LHCN-M2 (cell line): ENCODE measurements around the gene NF1. TPM values are rescaled to one million over a fixed set of nuclear protein-coding genes. Genes with fewer than 3 reads are reported as not detected.
A peak's percentile ranks its signal among the peaks of the same experiment; 100 is the strongest.
"Not testable (repeated sequence)": the region's sequence is repeated elsewhere in the genome, so short reads cannot be mapped to it uniquely, and the experiment has no call there.

ENCODE experiments used
- DNase-seq: peaks from one replicate; pipeline ENCODE4 v3.0.0-alpha.2; 2012; ENCODE audit warnings: low read depth
- total RNA-seq: library from RNA; depleted of rRNA; stranded (reverse); fragments of >200 nt; gene quantifications from 2 replicates; pipeline ENCODE4 v1.2.3, GENCODE V29; 2014

NF1 gene
- total RNA-seq, 1 experiment from 2014 or later: 27.3 TPM

DNA sequence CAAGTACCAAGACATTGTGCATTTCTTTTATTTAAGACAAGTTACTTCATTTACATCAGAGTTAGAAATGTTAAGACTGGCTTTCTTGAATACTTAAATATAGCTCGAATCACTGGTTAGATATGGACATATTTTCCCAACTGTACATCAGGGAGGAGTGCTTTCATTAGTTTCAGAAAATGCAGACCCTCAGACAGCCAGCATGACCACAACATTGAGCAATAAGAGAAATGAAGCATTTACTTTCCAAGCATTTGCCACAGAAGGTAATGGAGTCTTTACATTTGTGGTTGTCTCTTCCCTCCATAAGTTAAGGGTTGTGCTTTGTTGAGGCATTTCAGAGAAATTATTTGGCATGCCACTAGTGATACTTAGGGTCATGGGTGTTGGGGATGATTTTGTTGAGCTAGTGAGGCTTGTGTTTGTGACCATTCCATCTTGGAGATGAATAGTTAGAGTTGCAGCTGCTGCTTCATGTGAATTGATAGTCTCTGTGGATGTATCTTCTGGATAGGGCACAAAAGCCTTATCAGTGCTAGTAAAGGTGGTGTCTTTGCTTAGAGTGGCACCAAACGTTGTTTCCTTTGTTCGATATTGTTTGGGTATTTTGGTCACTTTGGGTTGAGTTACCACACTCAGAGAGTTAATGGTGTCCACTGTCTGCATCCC, 200.2 kb downstream of the NF1 start:
- DNase-seq: no peak

DNA sequence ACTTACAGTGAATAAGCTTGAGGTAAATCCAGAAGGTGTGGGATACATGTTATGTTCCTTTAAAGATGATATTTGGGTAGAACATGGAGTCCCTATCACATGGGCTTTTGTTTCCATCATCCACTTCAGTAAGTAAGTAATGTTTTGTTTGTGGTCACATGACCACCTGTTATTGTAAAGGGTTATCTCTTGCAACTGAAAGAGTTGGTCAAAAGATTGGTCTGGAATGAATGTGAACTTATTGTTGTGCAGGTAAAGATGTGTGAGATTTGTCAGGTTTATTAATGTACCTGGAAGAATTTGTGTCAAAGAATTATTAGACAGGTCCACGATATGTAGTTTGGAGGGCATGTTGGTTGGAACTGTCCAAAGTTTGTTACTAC, 200.7 kb downstream of the NF1 start:
- DNase-seq: no peak

GRCh38 chr17:31296142-31296541, 201.4 kb downstream of the NF1 start:
- no peak for DNase-seq

GRCh38 chr17:31297090-31297489, 202.3 kb downstream of the NF1 start, which contains the start of gene OMG:
Gene OMG, minus strand, starts transcription at chr17:31297239. Its CDS starts 908 bp downstream, at chr17:31296331.
- no peak for DNase-seq

DNA sequence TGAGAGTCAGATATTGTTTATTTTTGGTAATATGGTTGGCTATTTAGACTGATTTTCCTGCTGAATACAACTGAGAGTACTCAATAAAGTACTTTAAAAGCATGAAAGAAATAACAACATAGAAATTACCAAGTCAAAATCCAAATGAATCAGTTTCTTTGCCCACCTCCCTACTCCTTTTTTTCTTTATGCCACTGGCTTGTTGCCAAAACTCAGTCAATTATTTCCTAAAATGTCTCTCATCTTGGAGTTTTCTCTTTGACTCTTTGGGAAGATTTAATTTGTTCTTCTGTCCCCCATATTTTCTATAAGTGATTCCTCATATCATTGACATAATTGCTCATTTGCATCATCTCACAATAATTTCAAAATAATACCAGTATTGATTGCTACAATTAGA, 204.8 kb downstream of the NF1 start:
- DNase-seq: no peak

DNA sequence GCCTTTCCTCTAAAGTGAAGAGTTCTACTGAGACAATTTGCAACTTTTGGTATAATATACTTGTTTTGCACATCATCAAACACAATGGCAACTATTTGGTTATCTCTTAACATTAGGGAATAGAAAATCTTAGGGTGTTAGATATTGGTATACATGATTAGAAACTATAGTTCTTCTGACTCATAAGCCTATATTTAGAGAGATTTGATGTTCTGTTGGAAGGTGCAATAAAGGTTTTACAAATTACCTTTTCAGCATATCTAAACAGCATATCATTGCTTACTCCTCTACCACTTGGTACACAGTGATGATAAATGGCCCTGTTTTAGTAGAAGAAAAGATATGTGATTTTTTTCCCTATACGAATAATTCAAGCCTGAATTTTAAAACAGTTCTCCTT, 212.9 kb downstream of the NF1 start:
- no peak for DNase-seq

GRCh38 chr17:31308372-31309334, 213.9 kb downstream of the NF1 start:
- no peak for DNase-seq

- no peak for DNase-seq
These were observed 214.8 kb downstream of the NF1 start for GRCh38 chr17:31309556-31309955.

DNA sequence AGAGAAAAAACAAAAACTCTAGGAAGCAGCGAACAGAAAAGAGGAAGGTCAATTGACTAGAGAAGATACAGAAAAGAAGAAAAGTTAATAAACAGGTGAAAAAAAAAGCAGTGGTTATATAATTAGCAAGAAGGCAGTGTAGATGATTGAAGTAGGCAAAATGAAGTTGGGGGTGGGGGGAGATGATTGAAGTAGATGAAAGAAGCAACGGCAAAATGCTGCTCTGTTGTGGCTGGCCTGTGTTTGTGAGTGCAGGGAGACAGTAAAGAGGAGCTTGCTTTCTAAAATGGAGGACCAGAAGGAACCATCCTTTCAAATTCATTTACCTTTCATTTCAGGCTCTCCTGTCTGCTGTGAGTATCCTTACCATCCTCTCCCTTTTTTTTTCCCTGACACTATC, 215.5 kb downstream of the NF1 start:
- no peak for DNase-seq

DNA sequence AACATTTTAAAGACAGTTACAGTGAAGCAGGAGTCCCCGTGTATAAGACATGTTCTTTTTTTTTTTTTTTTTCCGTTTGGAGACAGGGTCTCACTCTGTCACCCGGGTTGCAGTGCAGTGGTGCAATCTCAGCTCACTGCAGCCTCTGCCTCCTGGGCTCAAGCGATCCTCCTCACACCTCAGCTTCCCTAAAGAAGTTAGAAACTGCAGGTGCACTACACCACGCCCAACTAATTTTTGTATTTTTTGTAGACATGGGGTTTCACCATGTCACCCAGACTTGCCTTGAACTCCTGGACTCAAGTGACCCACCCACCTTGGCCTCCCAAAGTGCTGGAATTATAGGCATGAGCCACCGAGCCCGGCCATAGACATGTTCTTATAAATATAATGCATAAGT, 216.1 kb downstream of the NF1 start:
- no peak for DNase-seq

DNA sequence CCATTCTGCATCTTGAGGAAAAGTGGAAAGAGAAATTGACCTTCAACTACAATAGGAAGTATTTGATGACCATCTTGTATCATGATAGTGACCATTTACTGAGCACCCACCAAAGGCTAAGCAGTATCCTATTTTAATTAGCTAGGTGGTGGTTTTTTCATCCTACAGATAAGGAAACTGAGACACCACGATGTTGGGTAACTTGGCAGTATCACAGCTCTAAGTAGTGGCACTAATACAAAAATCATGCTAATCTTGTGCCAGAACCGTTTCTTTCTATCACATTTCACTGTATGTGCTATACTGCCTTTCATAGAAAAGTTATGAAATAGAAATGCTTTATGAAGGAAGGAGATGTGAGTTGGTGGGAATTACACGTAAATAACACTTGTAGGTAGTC, 216.7 kb downstream of the NF1 start:
- DNase-seq: no peak

DNA sequence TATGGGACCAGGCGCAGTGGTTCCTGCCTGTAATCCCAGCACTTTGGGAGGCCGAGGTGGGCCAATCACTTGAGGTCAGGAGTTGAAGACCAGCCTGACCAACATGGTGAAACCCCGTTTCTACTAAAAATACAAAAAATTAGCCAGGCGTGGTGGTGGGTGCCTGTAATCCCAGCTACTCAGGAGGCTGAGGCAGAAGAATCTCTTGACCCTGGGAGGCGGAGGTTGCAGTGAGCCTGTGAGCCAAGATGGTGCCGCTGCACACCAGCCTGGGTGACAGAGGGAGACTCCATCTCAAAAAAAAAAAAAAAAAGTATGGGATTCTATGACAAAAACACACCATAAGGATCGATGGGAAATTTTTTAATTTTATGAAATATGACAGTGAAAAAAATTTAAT, 217.4 kb downstream of the NF1 start:
- DNase-seq: not testable (repeated sequence)

DNA sequence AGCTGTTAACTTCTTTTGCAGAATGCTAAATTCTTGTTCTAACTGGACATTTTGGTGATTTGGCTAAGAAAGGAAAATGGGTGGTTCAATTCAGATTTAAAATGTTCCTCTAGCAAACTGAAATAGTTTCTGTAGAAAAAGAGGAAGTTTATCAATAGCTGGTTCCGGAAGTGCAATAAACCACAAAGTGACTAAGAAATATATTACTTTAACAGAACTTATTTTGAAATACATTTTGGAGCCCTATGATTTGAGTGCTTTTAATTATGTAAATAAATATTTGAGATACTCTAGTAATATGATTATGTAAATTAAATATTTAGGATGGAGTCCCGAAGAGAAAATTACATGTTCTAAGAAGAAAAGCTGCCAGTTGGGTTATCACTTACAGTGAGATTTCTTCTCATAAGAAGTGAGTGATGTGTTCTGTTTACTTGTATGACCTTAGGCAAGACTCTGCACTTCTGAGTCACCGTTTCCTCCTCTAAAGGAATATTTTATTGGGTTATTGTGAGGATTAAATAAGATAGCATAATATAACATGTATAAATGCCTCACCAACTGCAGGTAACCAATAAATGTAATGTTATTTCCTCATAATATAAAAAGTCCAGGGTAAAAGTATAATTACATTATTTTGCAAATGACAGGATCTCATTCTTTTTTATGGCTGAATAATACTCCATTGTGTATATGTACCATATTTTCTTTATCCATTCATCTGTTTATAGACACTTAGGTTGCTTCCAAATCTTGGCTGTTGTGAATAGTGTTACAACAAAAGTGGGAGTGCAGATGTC, 219.4 kb downstream of the NF1 start, which contains the start of gene EVI2B:
TSS of gene EVI2B (minus strand) at position 73 of the 800 bp plus-strand sequence. CDS start 8,445 bp downstream, outside the sequence.
- peak; percentile 83 for DNase-seq

- DNase-seq: no peak
These were observed 220.0 kb downstream of the NF1 start for GRCh38 chr17:31314782-31315100.

GRCh38 chr17:31318298-31318801, 223.6 kb downstream of the NF1 start:
- peak; percentile 87 for DNase-seq

DNA sequence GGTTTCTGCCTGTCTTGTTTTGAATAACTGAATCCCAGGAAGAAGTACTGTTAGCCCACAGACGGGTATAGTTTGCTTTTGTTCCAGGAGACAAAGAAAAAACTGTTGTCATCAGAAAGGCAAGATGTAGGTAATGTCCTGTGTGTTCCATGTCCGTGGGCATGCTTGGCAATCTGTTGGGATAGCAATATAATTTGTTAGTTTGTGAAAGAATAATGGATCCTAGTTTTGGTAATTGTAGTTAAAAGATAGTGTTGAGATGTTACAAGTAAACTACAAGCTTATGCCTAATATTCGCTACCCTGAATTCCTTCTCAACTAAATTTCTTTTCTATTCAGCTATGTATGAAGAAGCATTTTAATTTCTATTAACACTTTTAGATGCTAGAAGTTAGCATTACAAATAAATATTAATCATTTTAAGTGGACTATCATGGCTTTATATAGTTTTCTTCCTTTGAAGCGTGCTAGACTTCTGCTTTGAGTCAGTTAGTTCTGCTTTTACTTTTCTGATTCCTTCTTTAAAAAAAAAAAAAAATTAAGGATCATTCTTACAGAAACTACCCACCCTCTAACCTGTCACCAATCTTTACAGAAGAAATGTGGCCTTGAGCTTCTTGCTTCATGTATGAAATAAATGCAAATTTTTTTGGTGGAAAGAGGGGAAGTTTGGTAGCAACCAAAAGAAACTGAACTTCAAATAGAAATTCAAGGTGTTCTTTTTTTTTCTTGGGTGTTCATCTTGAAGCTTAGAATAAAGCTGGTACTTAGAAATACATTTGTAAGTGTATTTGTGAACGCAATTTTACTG, 224.3 kb downstream of the NF1 start:
- peak; percentile 34 for DNase-seq

- DNase-seq: peak; percentile 32
These were observed 225.5 kb downstream of the NF1 start for GRCh38 chr17:31320241-31320640.

- DNase-seq: peak; percentile 54
These were observed 226.0 kb downstream of the NF1 start for GRCh38 chr17:31320791-31321190.

DNA sequence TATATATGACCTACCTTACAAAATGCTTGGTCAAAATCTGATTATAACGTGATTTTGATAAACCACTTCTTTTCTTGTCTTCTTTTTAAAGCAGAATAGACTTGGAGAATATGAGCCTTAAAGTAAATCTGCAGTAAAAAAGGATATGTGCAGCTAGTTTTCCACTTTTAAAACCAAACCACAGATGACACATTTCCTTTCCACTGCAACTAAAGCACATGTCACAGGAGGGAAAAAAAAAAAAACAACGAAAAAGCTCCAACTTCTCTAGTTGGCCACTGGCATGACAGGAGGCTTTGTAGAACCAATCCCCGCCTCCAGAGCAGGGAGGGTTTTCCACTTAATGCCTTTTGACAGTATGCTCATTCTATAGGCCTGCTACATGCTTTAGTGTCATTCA, 226.7 kb downstream of the NF1 start, which contains the start of gene EVI2A:
TSS of gene EVI2A (minus strand) at position 142 of the 400 bp plus-strand sequence. CDS start 2,609 bp downstream, outside the sequence.
- DNase-seq: peak; percentile 93

DNA sequence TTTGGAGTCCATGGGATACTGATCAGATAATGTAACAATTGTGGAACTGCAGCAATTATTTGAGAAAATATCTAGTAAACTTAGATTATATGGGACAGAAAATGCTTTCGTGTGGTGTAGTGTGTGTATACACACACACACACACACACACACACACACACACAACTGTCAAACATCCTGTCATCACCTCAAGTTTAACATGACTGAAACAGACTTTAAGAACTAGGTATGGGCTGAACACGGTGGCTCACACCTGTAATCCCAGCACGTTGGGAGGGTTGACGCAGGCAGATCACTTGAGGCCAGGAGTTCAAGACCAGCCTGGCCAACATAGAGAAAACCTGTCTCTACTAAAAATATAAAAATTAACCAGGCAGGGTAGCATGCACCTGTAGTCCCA, 227.2 kb downstream of the NF1 start:
- no peak for DNase-seq

- DNase-seq: no peak
These were observed 228.8 kb downstream of the NF1 start for GRCh38 chr17:31323551-31323950.
